ENCODE results near the gene PTCHD1. TPM values are rescaled to one million over a fixed set of nuclear protein-coding genes. Genes with fewer than 3 reads are reported as not detected.

PTCHD1 gene
- total RNA-seq, 1 donor from 2014 or later = 0.16 TPM

DNA sequence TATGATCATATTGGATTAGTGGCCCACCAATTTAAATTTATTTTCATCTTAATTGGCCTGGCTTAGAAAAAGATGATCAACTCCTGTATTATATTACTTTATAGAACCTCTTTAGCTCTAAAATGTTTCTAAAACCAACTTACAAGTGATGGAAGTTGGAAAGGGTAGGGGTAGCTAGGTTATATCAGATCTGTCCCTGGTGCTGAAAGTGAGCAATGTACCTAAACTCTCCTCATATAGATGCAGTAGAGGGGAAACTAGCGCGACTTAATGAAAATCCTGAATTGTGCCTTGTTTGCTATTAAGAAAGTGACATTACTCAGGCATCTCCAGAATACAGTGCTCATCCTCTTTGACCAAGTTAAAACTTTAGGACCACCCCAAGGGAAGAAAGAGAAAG is 7.5 kb upstream of the PTCHD1 start:
- H3K27me3 Mint-ChIP-seq (ENCODE audit: unreplicated experiment) = peaks cover 48% of the 10 kb centered on the region
- no peak for DNase-seq (ENCODE audit: extremely low spot score, unreplicated experiment)

DNA sequence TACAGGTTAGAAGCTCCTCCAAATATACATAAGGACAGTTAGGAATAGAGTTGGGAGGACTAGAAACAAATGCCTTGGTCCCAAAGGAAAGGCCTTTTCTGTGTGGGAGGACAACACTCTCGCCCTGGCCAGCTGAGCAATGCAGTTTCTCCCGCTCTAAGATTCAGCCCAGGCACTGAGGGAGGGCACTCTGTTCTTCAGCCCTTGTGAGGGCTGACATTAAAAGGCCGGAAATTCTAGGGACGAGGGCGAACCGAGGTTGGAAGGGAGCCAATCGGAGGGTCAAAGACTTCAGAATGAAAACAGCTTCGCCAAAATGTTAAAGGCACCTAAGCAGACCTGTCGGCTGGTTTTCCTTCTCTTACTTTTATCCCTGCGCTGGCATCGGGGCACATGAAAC is 2.9 kb upstream of the PTCHD1 start:
- no peak for DNase-seq (ENCODE audit: extremely low spot score, unreplicated experiment)
- no peak overlapping the region for H3K4me3 Mint-ChIP-seq (ENCODE audit: unreplicated experiment)

More for the DNA sequence above, 7.5 kb upstream of the PTCHD1 start:
- TF ChIP-seq, protein P1, sequence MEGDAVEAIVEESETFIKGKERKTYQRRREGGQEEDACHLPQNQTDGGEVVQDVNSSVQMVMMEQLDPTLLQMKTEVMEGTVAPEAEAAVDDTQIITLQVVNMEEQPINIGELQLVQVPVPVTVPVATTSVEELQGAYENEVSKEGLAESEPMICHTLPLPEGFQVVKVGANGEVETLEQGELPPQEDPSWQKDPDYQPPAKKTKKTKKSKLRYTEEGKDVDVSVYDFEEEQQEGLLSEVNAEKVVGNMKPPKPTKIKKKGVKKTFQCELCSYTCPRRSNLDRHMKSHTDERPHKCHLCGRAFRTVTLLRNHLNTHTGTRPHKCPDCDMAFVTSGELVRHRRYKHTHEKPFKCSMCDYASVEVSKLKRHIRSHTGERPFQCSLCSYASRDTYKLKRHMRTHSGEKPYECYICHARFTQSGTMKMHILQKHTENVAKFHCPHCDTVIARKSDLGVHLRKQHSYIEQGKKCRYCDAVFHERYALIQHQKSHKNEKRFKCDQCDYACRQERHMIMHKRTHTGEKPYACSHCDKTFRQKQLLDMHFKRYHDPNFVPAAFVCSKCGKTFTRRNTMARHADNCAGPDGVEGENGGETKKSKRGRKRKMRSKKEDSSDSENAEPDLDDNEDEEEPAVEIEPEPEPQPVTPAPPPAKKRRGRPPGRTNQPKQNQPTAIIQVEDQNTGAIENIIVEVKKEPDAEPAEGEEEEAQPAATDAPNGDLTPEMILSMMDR (IDR thresholded peaks at IDR 0.05) = no peak
- H3K4me1 Mint-ChIP-seq (ENCODE audit: unreplicated experiment) = peaks cover 2% of the 10 kb centered on the region
- no peaks in the 10 kb centered on the region for H3K36me3 Mint-ChIP-seq (ENCODE audit: unreplicated experiment)
- H3K27ac Mint-ChIP-seq (ENCODE audit: unreplicated experiment) = no peak overlapping the region
- no peaks in the 10 kb centered on the region for H3K9me3 Mint-ChIP-seq (ENCODE audit: unreplicated experiment)
- no peak overlapping the region for H3K4me3 Mint-ChIP-seq (ENCODE audit: unreplicated experiment)

DNA sequence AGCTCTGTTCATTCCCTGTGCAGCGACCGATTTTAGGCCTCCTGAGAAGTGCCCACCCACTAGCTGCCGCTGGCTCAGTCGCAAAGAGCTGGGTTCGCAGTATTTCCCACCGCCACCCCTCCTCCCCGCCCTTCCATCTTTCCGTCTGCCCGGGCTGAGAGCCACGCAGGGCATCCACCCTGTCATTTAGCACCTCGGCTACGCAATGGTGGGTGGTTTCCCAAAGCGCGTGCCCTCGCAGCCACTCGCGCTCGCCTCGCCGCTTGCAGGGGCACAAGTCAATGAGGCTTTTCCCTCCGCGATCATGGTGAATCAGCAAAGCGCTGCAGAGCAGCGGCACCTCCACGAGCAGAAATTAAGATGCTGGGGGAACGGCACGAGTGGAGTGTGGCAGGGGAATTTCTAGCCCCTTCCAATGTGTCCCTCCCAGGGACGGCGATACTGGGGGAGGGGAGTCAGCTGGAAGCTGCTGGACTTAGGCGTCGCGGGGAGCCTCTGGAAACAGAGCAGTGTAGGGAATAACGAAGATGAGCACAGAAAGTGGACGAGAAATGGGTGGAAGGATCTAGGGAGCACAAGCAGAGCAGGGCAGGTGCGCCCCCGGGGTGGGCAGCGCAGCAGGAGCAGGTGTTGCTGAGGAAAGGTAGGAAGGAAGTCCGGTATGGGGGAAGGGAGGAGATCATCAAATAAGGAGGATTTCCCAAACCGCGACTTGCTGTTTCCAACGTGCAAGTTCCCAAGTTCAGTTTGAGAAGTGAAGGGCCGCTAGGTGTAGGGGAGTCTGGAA is 2.4 kb upstream of the PTCHD1 start:
- H3K4me3 Mint-ChIP-seq (ENCODE audit: unreplicated experiment) = peak overlapping the region; percentile 58

More for the DNA sequence above, 2.9 kb upstream of the PTCHD1 start:
- Mint-ChIP-seq H3K36me3 (ENCODE audit: unreplicated experiment) (no peaks in the 10 kb centered on the region), H3K27me3 (ENCODE audit: unreplicated experiment) (peaks cover 73% of the 10 kb centered on the region), H3K9me3 (ENCODE audit: unreplicated experiment) (no peaks in the 10 kb centered on the region), H3K4me1 (ENCODE audit: unreplicated experiment) (peaks cover 23% of the 10 kb centered on the region), H3K27ac (ENCODE audit: unreplicated experiment) (no peak overlapping the region)
- TF ChIP-seq, protein P1 (IDR thresholded peaks at IDR 0.05) = no peak

DNA sequence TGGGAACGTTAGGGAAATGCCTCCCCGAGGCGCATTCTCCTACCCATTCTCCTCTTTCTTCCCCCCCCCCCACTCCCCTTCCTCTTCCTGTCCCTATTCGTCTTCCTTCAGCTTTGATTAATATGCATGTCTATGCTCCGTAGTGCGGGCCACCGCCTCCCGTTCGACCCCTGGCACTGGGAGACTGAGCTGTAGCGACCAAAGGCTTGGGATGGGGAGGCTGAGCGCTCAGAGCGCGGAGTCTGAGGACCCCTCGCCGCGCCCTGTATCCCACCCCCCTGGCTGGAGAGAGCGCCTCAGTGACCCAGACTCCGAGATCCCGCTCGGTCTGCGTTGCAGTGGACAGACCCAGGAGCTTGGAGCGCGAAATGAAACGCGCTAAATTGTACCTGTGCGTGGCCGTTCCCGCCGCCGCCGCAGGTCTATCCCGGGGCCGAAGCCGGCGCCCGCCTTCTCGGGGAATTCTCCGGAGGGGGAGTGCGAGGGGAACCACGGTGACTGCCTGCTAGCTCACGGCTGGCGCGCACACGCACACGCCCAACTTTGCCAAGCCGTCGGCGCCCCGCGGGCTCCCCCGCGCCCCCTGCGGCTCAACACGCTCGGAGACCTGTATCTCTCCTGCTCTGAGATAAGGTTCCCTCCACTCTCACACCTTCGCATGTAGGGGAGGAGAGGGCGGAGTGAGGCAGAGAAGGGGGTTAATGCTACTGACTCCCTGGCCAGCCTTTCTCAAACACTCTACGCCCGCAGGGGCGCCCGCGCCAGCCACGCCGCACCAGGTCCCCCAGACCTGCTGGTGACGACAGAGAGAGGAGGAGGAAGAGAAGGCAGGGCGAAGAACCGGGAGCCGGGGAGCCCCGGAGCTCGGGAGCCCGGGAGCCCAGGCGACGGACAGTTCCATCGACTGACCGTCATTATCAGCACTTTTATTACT is 1.5 kb upstream of the PTCHD1 start:
- Mint-ChIP-seq H3K27ac (ENCODE audit: unreplicated experiment) (no peak overlapping the region), H3K4me3 (ENCODE audit: unreplicated experiment) (peak overlapping the region; percentile 72), H3K36me3 (ENCODE audit: unreplicated experiment) (no peaks in the 10 kb centered on the region), H3K4me1 (ENCODE audit: unreplicated experiment) (peaks cover 23% of the 10 kb centered on the region), H3K9me3 (ENCODE audit: unreplicated experiment) (no peaks in the 10 kb centered on the region), H3K27me3 (ENCODE audit: unreplicated experiment) (peaks cover 79% of the 10 kb centered on the region)
- DNase-seq (ENCODE audit: extremely low spot score, unreplicated experiment) = no peak
- TF ChIP-seq, protein P1 (IDR thresholded peaks at IDR 0.05) = no peak

More for the DNA sequence above, 2.4 kb upstream of the PTCHD1 start:
- Mint-ChIP-seq H3K27ac (ENCODE audit: unreplicated experiment) (no peak overlapping the region), H3K27me3 (ENCODE audit: unreplicated experiment) (peaks cover 73% of the 10 kb centered on the region), H3K36me3 (ENCODE audit: unreplicated experiment) (no peaks in the 10 kb centered on the region), H3K4me1 (ENCODE audit: unreplicated experiment) (peaks cover 23% of the 10 kb centered on the region), H3K9me3 (ENCODE audit: unreplicated experiment) (no peaks in the 10 kb centered on the region)
- TF ChIP-seq, protein P1 (IDR thresholded peaks at IDR 0.05) = no peak
- DNase-seq (ENCODE audit: extremely low spot score, unreplicated experiment) = no peak

Data from osteocyte (in vitro differentiated cells).